T-cell (primary cell): Measurements from ENCODE around the gene CRYAB. TPM values are rescaled to one million over a fixed set of nuclear protein-coding genes. Genes with fewer than 3 reads are reported as not detected.

Experiments
- ATAC-seq, 4 experiments: fragments of 200-7000 bp in 3 of 4; fragments of 150-1000 bp in 1 of 4; cut with Tn5 transposase; replicated peaks in 1 of 4; 1 replicate in 3 of 4; 2 replicates in 1 of 4; pipeline ENCODE4 v1.10.0; 2021; ENCODE audit warnings: moderate library complexity in 3 of 4, mild to moderate bottlenecking in 2 of 4, moderate number of reproducible peaks in 1 of 4
- CTCF ChIA-PET, 2 donors: fragments of 300-600 bp; sonication (Branson Sonifier 250); formaldehyde crosslinking; loops; one replicate each; lab custom pipeline; 2022; ENCODE audit warnings: antibody characterized with exemption in 2 of 2; lab: Charles Lee
- POLR2A ChIA-PET, 2 donors: fragments of 300-600 bp; sonication (Branson Sonifier 250); formaldehyde crosslinking; loops; one replicate each; lab custom pipeline; 2022; ENCODE audit warnings: antibody characterized with exemption in 2 of 2; lab: Charles Lee
- DNase-seq, 35 experiments: peaks; one replicate each; pipeline versions ENCODE4 v3.0.0 to v3.0.0-alpha.2; 2013 to 2023
- H3K27ac ChIP-seq: one replicate; pipeline ENCODE4 v1.5.1; 2013; ENCODE audit warnings: low read length
- H3K27me3 ChIP-seq, 2 experiments: replicated peaks in 1 of 2; 1 replicate in 1 of 2; 2 replicates in 1 of 2; pipeline versions ENCODE4 v1.6.1 to v1.7.0; 2013; ENCODE audit warnings: low read length in 1 of 2, mixed read lengths in 1 of 2; ENCODE audit not compliant: control insufficient read depth in 2 of 2, insufficient read depth in 2 of 2; ENCODE audit errors: extremely low read depth in 1 of 2
- H3K36me3 ChIP-seq, 2 donors: 1 replicate in 1 of 2; 2 replicates in 1 of 2; pipeline versions ENCODE4 v1.6.1 to v1.7.0; 2013; ENCODE audit warnings: low read length in 1 of 2; ENCODE audit not compliant: control insufficient read depth in 2 of 2, insufficient read depth in 1 of 2; ENCODE audit errors: extremely low read depth in 1 of 2
- H3K4me1 ChIP-seq, 2 experiments: 1 replicate in 1 of 2; 2 replicates in 1 of 2; pipeline versions ENCODE4 v1.6.1 to v1.7.0; 2013; ENCODE audit warnings: low read length in 2 of 2, mixed read lengths in 1 of 2; ENCODE audit not compliant: insufficient read depth in 2 of 2, control insufficient read depth in 1 of 2; ENCODE audit errors: extremely low read depth in 1 of 2
- H3K4me3 ChIP-seq, 2 donors: 1 replicate in 1 of 2; 2 replicates in 1 of 2; pipeline versions ENCODE4 v1.5.1 to v1.7.0; 2013; ENCODE audit warnings: mild to moderate bottlenecking in 2 of 2, low read length in 1 of 2, moderate library complexity in 1 of 2; ENCODE audit not compliant: control insufficient read depth in 1 of 2; ENCODE audit errors: extremely low read depth in 1 of 2
- H3K9me3 ChIP-seq: 2 replicates; pipeline ENCODE4 v1.7.0; 2013
- H3K27ac Mint-ChIP-seq, 2 donors: one replicate each; pipeline ENCODE4 v1.8.0; 2020 to 2021; ENCODE audit warnings: mild to moderate bottlenecking in 2 of 2, mixed read lengths in 2 of 2
- H3K27me3 Mint-ChIP-seq, 2 donors: one replicate each; pipeline ENCODE4 v1.8.0; 2021 to 2022; ENCODE audit warnings: mixed read lengths in 2 of 2
- H3K36me3 Mint-ChIP-seq: one replicate; pipeline ENCODE4 v1.8.0; 2021; ENCODE audit warnings: mixed read lengths
- H3K4me1 Mint-ChIP-seq, 3 donors: one replicate each; pipeline ENCODE4 v1.8.0; 2020 to 2022; ENCODE audit warnings: mixed read lengths in 3 of 3, mild to moderate bottlenecking in 1 of 3
- H3K4me3 Mint-ChIP-seq, 3 donors: one replicate each; pipeline ENCODE4 v1.8.0; 2020 to 2022; ENCODE audit warnings: mild to moderate bottlenecking in 3 of 3, mixed read lengths in 3 of 3, moderate library complexity in 3 of 3
- H3K9me3 Mint-ChIP-seq, 3 donors: one replicate each; pipeline ENCODE4 v1.8.0; 2020 to 2022; ENCODE audit warnings: mixed read lengths in 3 of 3
- WGBS: methylation state at CpG from one replicate; pipeline ENCODE4 v1.1.5; 2013; ENCODE audit warnings: missing lambda C conversion rate; ENCODE audit not compliant: insufficient coverage; 5-methylcytosine and 5-hydroxymethylcytosine counted together
- total RNA-seq, 35 experiments: library from RNA in 6 of 35; stranded (reverse) in 6 of 35; fragments of 120-200 nt in 1 of 35; gene quantifications; one replicate each; pipeline versions ENCODE4 v1.2.1 to v1.2.4 and lab custom pipeline; 2013 to 2026

The CRYAB gene
- total RNA-seq, 5 donors from 2014 or later (not counting 1 experiment from before 2014, with no cell fraction given): 0.38 to 0.49 TPM; not detected in 3

- 95% methylated on average over 6 of the region's 7 CpGs for WGBS
- Histone ChIP-seq H3K36me3 (no peaks in the 10 kb centered on the region), H3K27me3 (peaks cover 0 to 10% of the 10 kb centered on the region in 2 experiments), H3K4me3 (no peak overlapping the region), H3K9me3 (no peaks in the 10 kb centered on the region), H3K4me1 (peaks cover 0 to 9% of the 10 kb centered on the region in 2 experiments), H3K27ac (no peak overlapping the region)
- DNase-seq (no peak), ATAC-seq (no peak)
- Mint-ChIP-seq H3K27me3 (peaks cover 9 to 15% of the 10 kb centered on the region in 2 donors), H3K36me3 (no peaks in the 10 kb centered on the region), H3K4me1 (peaks cover 5 to 9% (median 9%) of the 10 kb centered on the region in 3 donors), H3K27ac (no peak overlapping the region), H3K4me3 (no peak overlapping the region), H3K9me3 (no peaks in the 10 kb centered on the region)
- ChIA-PET POLR2A (interaction anchor here in 1 of 2 donors (0.6 kb wide), 1 partner anchor 181 kb away, joined by 3 read pairs; no protein-coding TSS in a partner anchor), CTCF (no interaction called here)
Observed at GRCh38 chr11:111921541-111922230, 10.1 kb upstream of the CRYAB start.

GRCh38 chr11:111920908-111921307 lies 9.3 kb upstream of the CRYAB start:
- H3K9me3 Mint-ChIP-seq: no peaks in the 10 kb centered on the region
- ChIA-PET CTCF (interaction anchor here in 1 of 2 donors (0.6 kb wide), 1 partner anchor 144 kb away, joined by 3 read pairs; no protein-coding TSS in a partner anchor), POLR2A (no interaction called here)
- Histone ChIP-seq H3K36me3 (no peaks in the 10 kb centered on the region), H3K4me3 (no peak overlapping the region), H3K27me3 (peaks cover 1 to 10% of the 10 kb centered on the region in 2 experiments), H3K4me1 (peaks cover 0 to under 1% of the 10 kb centered on the region in 2 experiments), H3K27ac (no peak overlapping the region), H3K9me3 (no peaks in the 10 kb centered on the region)
- H3K4me3 Mint-ChIP-seq: no peak overlapping the region
- peaks cover 0 to 3% (median 2%) of the 10 kb centered on the region in 3 donors for H3K4me1 Mint-ChIP-seq
- ATAC-seq: no peak
- H3K36me3 Mint-ChIP-seq: no peaks in the 10 kb centered on the region
- no peak for DNase-seq
- WGBS: no CpG with 5 or more reads among the region's 2 CpGs
- no peak overlapping the region for H3K27ac Mint-ChIP-seq
- peaks cover 17 to 23% of the 10 kb centered on the region in 2 donors for H3K27me3 Mint-ChIP-seq

GRCh38 chr11:111918390-111919256 lies 7.1 kb upstream of the CRYAB start, which contains the start of gene C11orf52:
Gene C11orf52 (plus strand): TSS chr11:111918913. CDS start chr11:111918973, 60 bp downstream.
- H3K36me3 ChIP-seq: no peaks in the 10 kb centered on the region
- no peaks in the 10 kb centered on the region for H3K4me1 ChIP-seq
- CTCF ChIA-PET: no interaction called here
- H3K27me3 Mint-ChIP-seq: peaks cover 33% of the 10 kb centered on the region in 2 donors
- no peak within 1 kb of the TSS for H3K4me3 ChIP-seq
- H3K4me1 Mint-ChIP-seq: no peaks in the 10 kb centered on the region
- DNase-seq (no peak), ATAC-seq (no peak)
- no peaks in the 10 kb centered on the region for H3K9me3 Mint-ChIP-seq
- peaks cover 4 to 26% of the 10 kb centered on the region in 2 experiments for H3K27me3 ChIP-seq
- no peaks in the 10 kb centered on the region for H3K9me3 ChIP-seq
- H3K4me3 Mint-ChIP-seq: peak within 1 kb of the TSS in 1 of 3 donors; percentile 16
- no peak within 1 kb of the TSS for H3K27ac Mint-ChIP-seq
- H3K36me3 Mint-ChIP-seq: no peaks in the 10 kb centered on the region
- POLR2A ChIA-PET: no interaction called here
- WGBS: 81% methylated on average over 11 of the region's 19 CpGs
- no peak within 1 kb of the TSS for H3K27ac ChIP-seq

- ChIA-PET CTCF (interaction anchor here (0.6 kb wide), 3 partner anchors 24 to 77 kb away, joined by 3 to 7 read pairs (median 3); no protein-coding TSS in a partner anchor), POLR2A (interaction anchor here in 1 of 2 donors (0.6 kb wide), 1 partner anchor 18 kb away, joined by 3 read pairs; no protein-coding TSS in a partner anchor)
- no peaks in the 10 kb centered on the region for H3K36me3 ChIP-seq
- ATAC-seq (no peak), DNase-seq (no peak)
- no peaks in the 10 kb centered on the region for H3K9me3 ChIP-seq
- H3K4me1 Mint-ChIP-seq: no peaks in the 10 kb centered on the region
- peaks cover 41% of the 10 kb centered on the region in 2 donors for H3K27me3 Mint-ChIP-seq
- WGBS: 83% methylated on average over 3 of the region's 3 CpGs
- no peak overlapping the region for H3K27ac Mint-ChIP-seq
- no peak overlapping the region for H3K4me3 ChIP-seq
- H3K36me3 Mint-ChIP-seq: no peaks in the 10 kb centered on the region
- no peak overlapping the region for H3K27ac ChIP-seq
- H3K27me3 ChIP-seq: peaks cover 4 to 34% of the 10 kb centered on the region in 2 experiments
- no peak overlapping the region for H3K4me3 Mint-ChIP-seq
- no peaks in the 10 kb centered on the region for H3K9me3 Mint-ChIP-seq
- H3K4me1 ChIP-seq: no peaks in the 10 kb centered on the region
Observed at GRCh38 chr11:111917788-111918187, 6.2 kb upstream of the CRYAB start.

GRCh38 chr11:111917312-111917711 lies 5.7 kb upstream of the CRYAB start:
- WGBS: 56% methylated on average over 1 of the region's 2 CpGs
- H3K4me1 ChIP-seq: peaks cover 0 to 4% of the 10 kb centered on the region in 2 experiments
- CTCF ChIA-PET: interaction anchor here (0.6 kb wide), 3 partner anchors 23 to 78 kb away, joined by 3 to 7 read pairs (median 3); no protein-coding TSS in a partner anchor

GRCh38 chr11:111916768-111917167 lies 5.2 kb upstream of the CRYAB start:
- Histone ChIP-seq H3K4me3 (no peak overlapping the region), H3K9me3 (no peaks in the 10 kb centered on the region), H3K36me3 (no peaks in the 10 kb centered on the region), H3K27ac (no peak overlapping the region), H3K27me3 (peaks cover 4 to 44% of the 10 kb centered on the region in 2 experiments), H3K4me1 (peaks cover 0 to 4% of the 10 kb centered on the region in 2 experiments)
- Mint-ChIP-seq H3K4me1 (no peaks in the 10 kb centered on the region), H3K9me3 (no peaks in the 10 kb centered on the region), H3K4me3 (no peak overlapping the region), H3K27ac (peak overlapping the region in 1 of 2 donors; percentile 10), H3K27me3 (peaks cover 46 to 47% of the 10 kb centered on the region in 2 donors), H3K36me3 (no peaks in the 10 kb centered on the region)
- ATAC-seq: no peak
- POLR2A ChIA-PET: no interaction called here
- CTCF ChIA-PET: no interaction called here
- WGBS: 64% methylated on average over 1 of the region's 1 CpG
- DNase-seq: no peak

More at GRCh38 chr11:111917312-111917711, 5.7 kb upstream of the CRYAB start:
- POLR2A ChIA-PET: interaction anchor here in 1 of 2 donors (0.6 kb wide), 1 partner anchor 19 kb away, joined by 3 read pairs; no protein-coding TSS in a partner anchor
- no peaks in the 10 kb centered on the region for H3K36me3 Mint-ChIP-seq
- no peak overlapping the region for H3K4me3 Mint-ChIP-seq
- H3K27ac ChIP-seq: no peak overlapping the region
- no peaks in the 10 kb centered on the region for H3K9me3 ChIP-seq
- ATAC-seq (no peak), DNase-seq (no peak)
- no peak overlapping the region for H3K4me3 ChIP-seq
- no peaks in the 10 kb centered on the region for H3K4me1 Mint-ChIP-seq
- H3K27me3 Mint-ChIP-seq: peaks cover 41% of the 10 kb centered on the region in 2 donors
- no peaks in the 10 kb centered on the region for H3K9me3 Mint-ChIP-seq
- H3K27me3 ChIP-seq: peaks cover 4 to 38% of the 10 kb centered on the region in 2 experiments
- no peaks in the 10 kb centered on the region for H3K36me3 ChIP-seq
- H3K27ac Mint-ChIP-seq: no peak overlapping the region
